Smooth muscle cell (in vitro differentiated cells): ENCODE measurements around the gene SUPT20HL2. TPM values are rescaled to one million over a fixed set of nuclear protein-coding genes. Genes with fewer than 3 reads are reported as not detected.
"Not testable (repeated sequence)": the region's sequence is repeated elsewhere in the genome, so short reads cannot be mapped to it uniquely, and the experiment has no call there.

ENCODE experiments used
- DNase-seq: peaks from one replicate; lab custom pipeline; 2025; ENCODE audit not compliant: unreplicated experiment; lab: John Stamatoyannopoulos, UW
- H2AFZ ChIP-seq: fragments of 200-600 bp; sonication (generic); 2 replicates; pipeline ENCODE4 v1.6.0; 2016; ENCODE audit warnings: antibody characterized with exemption, low read depth, mild to moderate bottlenecking
- H3F3A ChIP-seq: fragments of 200-600 bp; sonication (generic); 2 replicates; pipeline ENCODE4 v1.6.0; 2017; ENCODE audit warnings: antibody characterized with exemption, low read depth
- H3K27ac ChIP-seq: fragments of 200-600 bp; sonication (generic); 2 replicates; pipeline ENCODE4 v1.5.1; 2016; ENCODE audit warnings: low read depth, mild to moderate bottlenecking
- H3K27me3 ChIP-seq: fragments of 200-600 bp; sonication (generic); 2 replicates; pipeline ENCODE4 v1.6.1; 2016; ENCODE audit warnings: low read depth, mild to moderate bottlenecking
- H3K36me3 ChIP-seq: fragments of 200-600 bp; sonication (generic); 2 replicates; pipeline ENCODE4 v1.5.1; 2016; ENCODE audit warnings: low read depth
- H3K4me1 ChIP-seq: fragments of 200-600 bp; sonication (generic); 2 replicates; pipeline ENCODE4 v1.5.1; 2016; ENCODE audit warnings: low read depth
- H3K4me2 ChIP-seq: fragments of 200-600 bp; sonication (generic); 2 replicates; pipeline ENCODE4 v1.6.0; 2016; ENCODE audit warnings: mild to moderate bottlenecking
- H3K4me3 ChIP-seq: fragments of 200-600 bp; sonication (generic); 2 replicates; pipeline ENCODE4 v1.5.1; 2016; ENCODE audit warnings: mild to moderate bottlenecking
- H3K79me2 ChIP-seq: fragments of 200-600 bp; sonication (generic); 2 replicates; pipeline ENCODE4 v1.6.0; 2016; ENCODE audit warnings: low read depth, mild to moderate bottlenecking
- H3K9ac ChIP-seq: fragments of 200-600 bp; sonication (generic); 2 replicates; pipeline ENCODE4 v1.6.0; 2016; ENCODE audit warnings: low read depth
- H3K9me3 ChIP-seq: fragments of 200-600 bp; sonication (generic); replicated peaks from 2 replicates; pipeline ENCODE4 v1.5.1; 2016; ENCODE audit warnings: low read depth
- H4K20me1 ChIP-seq: fragments of 200-600 bp; sonication (generic); 2 replicates; pipeline ENCODE4 v1.6.0; 2016; ENCODE audit warnings: low read depth
- CTCF ChIP-seq: fragments of 200-600 bp; sonication (generic); IDR thresholded peaks from 2 replicates; pipeline ENCODE4 v1.5.1; 2017; ENCODE audit warnings: borderline replicate concordance, mild to moderate bottlenecking, antibody characterized with exemption; ENCODE audit not compliant: insufficient read depth, poor library complexity, severe bottlenecking
- WGBS: methylation state at CpG from one replicate; pipeline ENCODE4 v1.1.7; 2016; ENCODE audit warnings: low lambda C conversion rate; 5-methylcytosine and 5-hydroxymethylcytosine counted together
- polyA plus RNA-seq: library from polyadenylated mRNA; unstranded; fragments of >200 nt; fragmentation: Nextera tagmentation; extraction: Ambion mirVana; gene quantifications from 2 replicates; pipeline ENCODE4 v1.2.1, GENCODE V29; 2016
- total RNA-seq: library from RNA; depleted of rRNA; stranded (reverse); fragments of >200 nt; gene quantifications from 2 replicates; pipeline ENCODE4 v1.2.3, GENCODE V29; 2014

Gene SUPT20HL2
- total RNA-seq (0.45 TPM in 1 of 2 replicates, not detected in the other), polyA plus RNA-seq (not detected in 2 replicates)

GRCh38 chrX:24314019-24314635 is at the start of gene SUPT20HL2:
TSS of gene SUPT20HL2 (minus strand) at chrX:24314069. CDS start at chrX:24313315, 754 bp downstream.
- no peaks in the 10 kb centered on the region for H3K36me3 ChIP-seq
- no peak for TF ChIP-seq CTCF
- no peak within 1 kb of the TSS for H3K9ac ChIP-seq
- no peak for DNase-seq
- no peaks in the 10 kb centered on the region for H3K79me2 ChIP-seq
- H4K20me1 ChIP-seq = no peaks in the 10 kb centered on the region
- H3F3A ChIP-seq = no peaks in the 10 kb centered on the region
- H2AFZ ChIP-seq = no peak within 1 kb of the TSS
- H3K9me3 ChIP-seq = no peaks in the 10 kb centered on the region
- H3K4me3 ChIP-seq = no peak within 1 kb of the TSS
- H3K4me1 ChIP-seq = no peaks in the 10 kb centered on the region
- no peak within 1 kb of the TSS for H3K27ac ChIP-seq
- WGBS = 98% methylated on average over 39 of the region's 39 CpGs
- H3K27me3 ChIP-seq = no peaks in the 10 kb centered on the region
- no peak within 1 kb of the TSS for H3K4me2 ChIP-seq

- not testable (repeated sequence) for H3K36me3 ChIP-seq, H3K4me1 ChIP-seq, H2AFZ ChIP-seq, H3K79me2 ChIP-seq, H3K9ac ChIP-seq, H3K9me3 ChIP-seq, H3K27me3 ChIP-seq, H3K4me2 ChIP-seq, DNase-seq, H4K20me1 ChIP-seq, H3F3A ChIP-seq, H3K27ac ChIP-seq, H3K4me3 ChIP-seq
- WGBS = 96% methylated on average over 38 of the region's 41 CpGs
Measured at GRCh38 chrX:24362089-24362745, 48.3 kb upstream of the SUPT20HL2 start.

DNA sequence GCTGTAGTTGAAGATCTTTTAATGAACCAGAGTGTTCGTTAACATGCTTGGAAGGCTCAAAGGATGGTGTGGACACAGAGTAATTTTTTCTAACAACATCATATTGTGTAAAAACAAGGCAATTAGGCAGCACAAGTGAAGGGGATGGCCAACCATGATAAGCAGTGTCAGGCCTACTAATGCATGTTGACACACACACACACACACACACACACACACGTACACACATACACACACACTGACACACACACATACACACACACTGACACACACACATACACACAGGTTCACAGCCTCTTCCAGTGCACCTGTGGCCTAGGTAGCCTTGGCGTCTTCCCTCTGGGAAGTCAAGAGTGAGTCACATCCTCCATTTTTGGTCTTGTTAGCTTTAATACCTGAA is 46.4 kb upstream of the SUPT20HL2 start, which contains the start of gene SUPT20HL1:
Gene SUPT20HL1 (plus strand): TSS at position 368 of the 400 bp plus-strand sequence. CDS start 2,122 bp downstream, outside the sequence.
- no peak within 1 kb of the TSS for H2AFZ ChIP-seq
- H3K4me1 ChIP-seq = peaks cover 3% of the 10 kb centered on the region
- no peak within 1 kb of the TSS for H3K27ac ChIP-seq
- DNase-seq = no peak
- no peak within 1 kb of the TSS for H3K4me2 ChIP-seq
- H3K79me2 ChIP-seq = no peaks in the 10 kb centered on the region
- H3F3A ChIP-seq = no peaks in the 10 kb centered on the region
- 88% methylated on average over 3 of the region's 3 CpGs for WGBS
- H3K9ac ChIP-seq = no peak within 1 kb of the TSS
- no peaks in the 10 kb centered on the region for H4K20me1 ChIP-seq
- H3K27me3 ChIP-seq = no peaks in the 10 kb centered on the region
- H3K36me3 ChIP-seq = no peaks in the 10 kb centered on the region
- no peak for TF ChIP-seq CTCF
- H3K9me3 ChIP-seq = no peaks in the 10 kb centered on the region
- no peak within 1 kb of the TSS for H3K4me3 ChIP-seq

GRCh38 chrX:24357106-24357505 is 43.2 kb upstream of the SUPT20HL2 start:
- no peak for DNase-seq
- no peaks in the 10 kb centered on the region for H3K9me3 ChIP-seq
- no peaks in the 10 kb centered on the region for H3K36me3 ChIP-seq
- H3K27me3 ChIP-seq = no peaks in the 10 kb centered on the region
- H3K4me1 ChIP-seq = peaks cover 3% of the 10 kb centered on the region
- no peak overlapping the region for H3K4me3 ChIP-seq
- H3F3A ChIP-seq = no peaks in the 10 kb centered on the region
- TF ChIP-seq CTCF = no peak
- H2AFZ ChIP-seq = peak overlapping the region; percentile 31
- H3K27ac ChIP-seq = peak overlapping the region; percentile 4
- H3K79me2 ChIP-seq = no peaks in the 10 kb centered on the region
- H3K9ac ChIP-seq = no peak overlapping the region
- no peaks in the 10 kb centered on the region for H4K20me1 ChIP-seq
- H3K4me2 ChIP-seq = no peak overlapping the region
